GM19397 (cell line): ENCODE measurements around the gene KLK5.

Experiments
- ATAC-seq: cut with Tn5 transposase; IDR thresholded peaks from one replicate; pipeline ENCODE4 v1.9.1; 2021; ENCODE audit warnings: mild to moderate bottlenecking, moderate library complexity; ENCODE audit not compliant: unreplicated experiment

Gene KLK5

GRCh38 chr19:50969413-50969760 lies 16.5 kb upstream of the KLK5 start, which contains the start of gene KLK6:
KLK6 (minus strand) TSS chr19:50969591; CDS start chr19:50968104, 1,487 bp downstream.
- ATAC-seq, result no peak

DNA sequence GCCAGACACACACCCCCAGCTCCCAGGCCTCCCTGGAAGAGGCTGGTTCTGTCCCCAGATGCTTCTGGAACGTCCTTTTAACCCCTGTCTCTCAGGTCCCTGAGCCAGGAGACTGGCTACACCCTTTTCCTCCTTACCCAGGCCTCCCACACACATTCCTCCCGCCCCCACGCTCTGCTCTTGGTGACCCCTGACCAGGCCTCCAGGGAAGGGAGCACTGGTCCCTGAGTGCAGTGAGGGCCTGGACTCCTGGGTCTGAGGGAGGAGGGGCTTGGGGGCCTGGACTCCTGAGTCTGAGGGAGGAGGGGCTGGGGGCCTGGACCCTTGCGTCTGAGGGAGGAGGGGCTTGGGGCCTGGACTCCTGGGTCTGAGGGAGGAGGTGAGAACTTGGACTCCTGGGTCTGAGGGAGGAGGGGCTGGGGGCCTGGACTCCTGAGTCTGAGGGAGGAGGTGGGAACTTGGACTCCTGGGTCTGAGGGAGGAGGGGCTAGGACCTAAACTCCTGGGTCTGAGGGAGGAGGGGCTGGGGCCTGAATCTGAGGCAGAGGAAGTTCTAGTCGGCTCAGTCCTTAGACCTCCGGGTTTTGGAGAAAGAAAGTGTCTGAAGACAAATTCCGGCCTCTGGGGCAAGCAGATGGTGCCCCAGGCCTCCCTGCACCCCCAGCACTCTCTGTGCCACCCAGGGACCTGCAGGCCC lies 16.0 kb upstream of the KLK5 start:
- ATAC-seq, result no peak

DNA sequence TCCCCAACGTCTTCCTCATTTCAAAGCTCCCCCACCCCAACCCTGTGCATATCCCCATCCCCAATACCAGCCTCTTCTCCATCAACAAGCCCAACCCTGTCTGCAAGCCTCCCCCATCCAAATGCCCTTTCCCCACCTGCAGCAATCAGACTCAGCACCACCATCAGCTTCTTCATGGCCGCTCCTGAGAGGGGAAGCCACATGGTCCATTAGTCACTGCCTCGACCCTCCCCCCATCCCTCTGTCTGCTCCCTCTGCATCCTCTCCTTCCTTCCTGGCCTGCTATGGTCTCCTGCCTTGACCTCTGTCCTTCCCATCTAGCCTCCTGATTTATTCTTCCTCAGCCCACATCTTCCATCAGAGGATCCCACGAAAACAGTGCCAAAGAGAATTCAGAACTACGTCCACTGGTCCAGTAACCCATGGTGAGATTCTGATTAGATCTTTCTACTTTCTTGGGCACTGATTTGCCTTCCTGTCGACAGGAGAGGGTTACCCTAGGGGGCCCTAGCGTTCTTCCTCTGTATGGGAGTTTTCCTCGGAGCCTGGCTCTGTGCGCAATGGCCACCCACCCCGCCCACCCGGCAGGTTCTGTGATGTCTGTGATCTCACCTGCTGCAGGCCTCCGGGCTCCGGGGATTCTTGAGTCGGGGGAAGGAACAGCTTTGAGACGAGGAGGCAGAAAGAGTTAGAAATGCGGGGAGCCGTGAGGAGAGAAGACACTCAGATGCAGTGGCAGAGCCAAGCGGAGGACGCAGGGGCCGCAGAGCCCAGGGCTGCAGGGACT lies 15.3 kb upstream of the KLK5 start:
- ATAC-seq, result no peak

DNA sequence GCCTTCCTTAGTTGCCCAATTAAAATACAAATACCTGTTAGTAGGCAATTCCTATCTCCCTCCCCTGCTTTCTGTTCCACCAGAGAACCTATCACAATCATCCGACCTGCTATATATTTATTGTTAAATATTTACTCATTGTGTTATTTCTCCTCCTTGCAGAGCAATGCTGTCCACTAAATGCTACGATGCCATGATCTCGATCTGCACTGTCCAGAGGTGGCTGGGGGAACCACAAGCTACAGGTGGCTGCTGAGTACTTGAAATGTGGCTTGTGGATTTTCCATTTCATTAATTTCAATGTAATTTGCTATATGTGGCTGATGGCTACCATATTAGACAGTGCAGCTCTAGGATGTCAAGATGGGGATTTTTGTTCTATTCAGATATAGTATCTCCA lies 11.4 kb upstream of the KLK5 start:
- no peak for ATAC-seq

DNA sequence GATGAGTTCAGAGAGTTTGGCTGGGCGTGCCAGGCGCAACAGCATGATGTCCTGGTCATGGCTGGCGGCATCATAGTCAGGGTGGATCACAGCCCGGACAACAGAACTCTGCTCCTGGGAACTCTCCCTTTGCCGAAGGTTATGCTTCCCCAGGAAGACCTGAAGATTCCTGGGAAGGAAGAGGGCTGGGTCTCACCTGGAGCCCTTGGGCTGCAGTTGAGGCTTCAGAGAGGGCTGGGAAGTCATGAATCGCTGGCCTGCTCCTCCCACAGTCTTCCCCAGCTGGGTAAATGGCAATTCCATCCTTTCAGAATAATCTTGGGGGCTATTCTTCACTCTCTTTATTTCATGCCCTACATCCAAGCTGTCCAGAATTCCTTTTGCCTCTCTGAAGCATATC lies 10.5 kb upstream of the KLK5 start:
- ATAC-seq, result no peak

- no peak for ATAC-seq
Observed at GRCh38 chr19:50962245-50962644, 9.4 kb upstream of the KLK5 start.

- no peak for ATAC-seq
Observed at GRCh38 chr19:50959731-50960500, 7.1 kb upstream of the KLK5 start.

GRCh38 chr19:50957587-50957986 lies 4.7 kb upstream of the KLK5 start:
- ATAC-seq, result no peak

GRCh38 chr19:50949861-50950260 lies 3.0 kb downstream of the KLK5 start:
- ATAC-seq, result no peak

- ATAC-seq, result no peak
Observed at GRCh38 chr19:50947123-50947522, 5.7 kb downstream of the KLK5 start.

GRCh38 chr19:50944795-50945194 lies 8.0 kb downstream of the KLK5 start:
- no peak for ATAC-seq

DNA sequence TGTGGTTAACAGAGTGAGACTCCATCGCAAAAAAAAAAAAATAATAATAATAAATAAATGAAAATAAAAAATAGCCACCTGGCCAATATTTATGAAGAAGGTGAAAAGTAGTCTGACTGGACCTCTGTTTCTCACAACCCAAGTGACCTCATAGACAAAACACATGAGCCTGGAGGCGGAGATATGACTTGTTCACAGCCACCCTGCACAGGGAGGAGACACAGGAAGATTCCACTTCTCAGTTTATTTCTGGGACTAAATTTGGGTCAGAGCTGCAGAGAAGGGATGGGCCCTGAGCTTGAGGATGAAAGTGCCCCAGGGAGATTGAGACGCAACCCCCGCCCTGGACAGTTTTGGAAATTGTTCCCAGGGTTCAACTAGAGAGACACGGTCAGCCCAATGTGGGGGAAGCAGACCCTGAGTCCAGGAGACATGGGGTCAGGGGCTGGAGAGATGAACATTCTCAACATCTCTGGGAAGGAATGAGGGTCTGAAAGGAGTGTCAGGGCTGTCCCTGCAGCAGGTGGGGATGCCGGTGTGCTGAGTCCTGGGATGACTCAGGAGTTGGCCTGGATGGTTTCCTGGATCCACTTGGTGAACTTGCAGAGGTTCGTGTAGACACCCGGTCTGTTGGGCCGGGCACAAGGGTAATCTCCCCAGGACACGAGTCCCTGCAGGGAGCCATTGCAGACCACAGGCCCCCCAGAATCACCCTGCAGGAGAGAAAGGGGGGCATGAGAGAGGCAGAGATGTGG lies 9.6 kb downstream of the KLK5 start:
- ATAC-seq, result no peak

DNA sequence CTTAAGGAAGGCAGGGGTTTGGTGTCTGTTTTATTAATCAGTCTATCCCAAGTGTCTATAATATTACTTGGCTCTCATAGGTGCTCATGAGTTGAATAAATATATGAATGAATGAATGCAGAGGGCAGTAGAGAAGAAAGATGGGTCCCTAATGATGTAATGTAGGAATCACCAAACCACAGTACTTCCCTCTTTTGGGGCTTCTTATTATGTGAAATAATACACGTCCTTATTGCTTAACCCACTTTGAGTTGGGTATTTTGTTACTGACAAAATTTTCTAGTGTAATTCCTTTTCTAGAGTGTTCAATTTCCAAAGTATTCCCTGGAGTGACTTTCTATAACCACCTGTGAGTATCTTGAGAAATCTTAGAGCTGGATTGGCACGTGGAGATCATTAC lies 13.2 kb downstream of the KLK5 start:
- ATAC-seq, result no peak

DNA sequence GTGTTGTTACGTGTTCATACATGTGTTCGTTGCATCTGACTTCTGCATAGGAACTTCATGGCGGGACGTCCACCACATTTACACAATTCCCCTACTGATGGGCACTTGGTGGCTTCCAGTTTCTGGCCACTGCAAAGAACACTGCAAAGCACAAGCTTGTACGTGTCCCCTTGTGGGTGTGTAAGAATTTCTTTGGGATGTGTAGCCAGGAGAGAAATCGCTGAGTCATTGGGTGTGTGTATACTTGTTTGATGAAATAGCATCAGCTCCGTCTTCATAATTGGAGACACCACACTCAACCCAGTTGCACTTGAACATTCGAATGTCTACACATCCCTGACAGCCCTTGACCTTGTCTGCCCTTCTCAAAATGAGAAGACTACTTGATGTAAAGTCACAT lies 19.2 kb downstream of the KLK5 start:
- ATAC-seq, result no peak

- ATAC-seq, result no peak
Observed at GRCh38 chr19:50932690-50933083, 20.2 kb downstream of the KLK5 start.

DNA sequence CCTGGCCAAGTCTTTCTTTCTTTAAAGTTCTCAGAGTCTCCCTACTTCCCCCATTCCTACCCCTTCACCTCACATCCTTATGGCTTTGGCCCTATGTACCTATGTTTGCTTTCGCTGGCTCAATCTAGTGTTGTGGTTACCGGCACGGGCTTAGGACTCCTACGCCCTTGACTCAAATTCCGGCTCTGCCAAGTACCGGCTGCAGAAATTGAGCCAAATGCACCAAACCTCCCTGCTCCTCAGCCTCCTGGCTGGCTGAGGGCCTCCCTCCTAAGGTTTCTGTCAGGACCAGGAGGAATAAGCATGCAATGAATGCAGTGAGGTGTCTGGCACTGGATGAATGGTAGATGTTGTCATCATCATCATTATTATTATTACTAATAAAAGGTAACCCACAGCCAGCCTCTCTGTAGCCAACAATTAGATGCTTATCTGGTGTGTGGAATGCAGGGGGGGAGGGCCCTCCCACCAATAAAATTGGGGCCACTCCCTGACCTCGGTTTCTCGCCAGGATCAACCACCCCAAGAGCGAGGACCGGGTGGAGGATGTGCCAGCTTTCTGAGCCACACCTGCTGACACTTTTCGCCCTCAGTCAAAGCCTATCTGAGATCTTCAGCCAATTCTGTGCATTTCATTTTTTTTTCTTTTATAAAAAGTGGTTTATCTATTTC lies 20.7 kb downstream of the KLK5 start:
- ATAC-seq, result no peak

GRCh38 chr19:50931023-50931422 lies 21.8 kb downstream of the KLK5 start:
- ATAC-seq, result no peak

- ATAC-seq, result no peak
Observed at GRCh38 chr19:50928831-50929230, 24.0 kb downstream of the KLK5 start.

DNA sequence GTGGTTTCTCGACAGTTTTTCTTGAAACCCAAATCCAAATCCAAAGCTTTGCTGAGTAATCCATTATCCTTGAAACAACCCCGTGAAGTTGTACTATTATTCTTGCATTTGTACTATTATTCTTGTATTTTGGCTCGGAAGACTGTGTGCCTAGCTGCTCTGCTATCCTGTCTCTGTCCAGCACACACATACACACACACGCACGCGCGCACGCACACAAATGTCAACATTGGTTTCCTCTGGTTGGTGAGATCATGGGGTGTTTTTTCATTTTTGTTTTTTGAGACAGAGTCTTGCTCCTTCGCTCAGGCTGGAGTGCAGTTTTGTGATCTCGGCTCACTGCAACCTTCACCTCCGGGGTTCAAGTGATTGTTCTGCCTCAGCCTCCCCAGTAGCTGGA lies 26.7 kb downstream of the KLK5 start:
- no peak for ATAC-seq

DNA sequence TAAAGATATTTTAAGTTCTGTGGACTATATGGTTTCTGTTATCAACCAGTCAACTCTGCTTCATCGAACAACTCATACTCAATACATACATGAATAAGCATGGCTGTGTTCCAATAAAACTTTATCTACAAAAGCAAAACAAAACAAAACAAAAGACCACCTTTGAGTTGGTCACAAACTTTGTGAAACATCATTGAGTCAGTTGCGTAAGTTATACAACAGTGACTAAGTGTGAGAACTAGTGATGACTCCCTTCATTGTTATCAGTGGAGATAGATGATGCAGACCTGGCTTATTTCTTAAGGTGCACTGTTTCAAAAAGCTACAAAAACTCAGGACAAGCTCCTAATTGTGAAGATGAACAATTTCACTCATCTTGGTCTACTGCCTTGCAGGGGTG lies 27.1 kb downstream of the KLK5 start:
- ATAC-seq, result no peak

GRCh38 chr19:50924586-50924985 lies 28.3 kb downstream of the KLK5 start:
- ATAC-seq, result no peak
